PC-9 (cell line): ENCODE measurements around the gene FOXP1. TPM values are rescaled to one million over a fixed set of nuclear protein-coding genes. Genes with fewer than 3 reads are reported as not detected.

ENCODE experiments used
- BruUV-seq: library from RNA; stranded (reverse); fragments of 400-500 nt; replicated peaks from 2 replicates; lab custom pipeline; 2021; lab: Mats Ljungman, UMichigan
- CTCF ChIA-PET: fragments of 300-600 bp; sonication (Branson Sonifier 250); formaldehyde crosslinking; loops from one replicate; lab custom pipeline; 2022; ENCODE audit warnings: antibody characterized with exemption; lab: Charles Lee
- POLR2A ChIA-PET: fragments of 300-600 bp; sonication (Branson Sonifier 250); formaldehyde crosslinking; loops from one replicate; lab custom pipeline; 2022; ENCODE audit warnings: antibody characterized with exemption; ENCODE audit not compliant: unreplicated experiment; lab: Charles Lee
- DNase-seq, 2 experiments: peaks; one replicate each; pipeline versions ENCODE4 v3.0.0 to v3.0.0-alpha.2; 2015 to 2022; ENCODE audit warnings: mixed read lengths in 1 of 2
- H2AFZ ChIP-seq: fragments of 200-600 bp; sonication (generic); 2 replicates; pipeline ENCODE4 v1.8.1; 2017; ENCODE audit warnings: antibody characterized with exemption
- H3F3A ChIP-seq: fragments of 200-600 bp; sonication (generic); 2 replicates; pipeline ENCODE4 v1.8.1; 2017; ENCODE audit warnings: antibody characterized with exemption, mild to moderate bottlenecking, low read depth; ENCODE audit not compliant: insufficient read depth
- H3K27ac ChIP-seq: fragments of 200-600 bp; sonication (generic); 2 replicates; pipeline ENCODE4 v1.6.1; 2016; ENCODE audit warnings: mixed run types
- H3K27me3 ChIP-seq: fragments of 200-600 bp; sonication (generic); 2 replicates; pipeline ENCODE4 v1.6.1; 2016; ENCODE audit warnings: low read depth, mixed run types; ENCODE audit not compliant: insufficient read depth
- H3K36me3 ChIP-seq: fragments of 200-600 bp; sonication (generic); 2 replicates; pipeline ENCODE4 v1.6.1; 2016; ENCODE audit warnings: low read depth, mixed run types
- H3K4me1 ChIP-seq: fragments of 200-600 bp; sonication (generic); replicated peaks from 2 replicates; pipeline ENCODE4 v1.6.1; 2016; ENCODE audit warnings: mixed run types; ENCODE audit not compliant: insufficient read depth
- H3K4me2 ChIP-seq: fragments of 200-600 bp; sonication (generic); 2 replicates; pipeline ENCODE4 v1.6.1; 2017; ENCODE audit warnings: mixed run types
- H3K4me3 ChIP-seq: fragments of 200-600 bp; sonication (generic); 2 replicates; pipeline ENCODE4 v1.6.1; 2016; ENCODE audit warnings: mixed run types
- H3K79me2 ChIP-seq: fragments of 200-600 bp; sonication (generic); 2 replicates; pipeline ENCODE4 v1.6.1; 2017; ENCODE audit warnings: low read depth, mixed run types
- H3K9me2 ChIP-seq: fragments of 200-600 bp; sonication (generic); 2 replicates; pipeline ENCODE4 v1.8.1; 2017; ENCODE audit warnings: mild to moderate bottlenecking; ENCODE audit not compliant: insufficient read depth
- H3K9me3 ChIP-seq: fragments of 200-600 bp; sonication (generic); 2 replicates; pipeline ENCODE4 v1.8.1; 2016; ENCODE audit warnings: low read depth; ENCODE audit not compliant: insufficient read depth
- H4K20me1 ChIP-seq: fragments of 200-600 bp; sonication (generic); 2 replicates; pipeline ENCODE4 v1.8.1; 2017; ENCODE audit not compliant: insufficient read depth
- EZH2 ChIP-seq: fragments of 200-600 bp; sonication (generic); IDR thresholded peaks from 2 replicates; pipeline ENCODE4 v1.8.0; 2017; ENCODE audit warnings: antibody characterized with exemption, low read depth
- intact Hi-C: fragments of 100-400 bp; cut with micrococcal nuclease; formaldehyde crosslinking; loops from one replicate; pipeline ENCODE4 v1.10.0; 2022; ENCODE audit not compliant: unreplicated experiment
- total RNA-seq: library from RNA; stranded (reverse); gene quantifications from 2 replicates; pipeline ENCODE4 v1.2.3, GENCODE V29; 2021
- TF ChIP-seq, protein P1 (sequence below): fragments of 200-600 bp; sonication (generic); conservative IDR thresholded peaks from 2 replicates; pipeline ENCODE4 v1.6.1; 2017; ENCODE audit warnings: mixed run types, antibody characterized with exemption, mild to moderate bottlenecking, moderate library complexity

FOXP1 gene
- total RNA-seq, 1 experiment from 2014 or later: 33.3 TPM

DNA sequence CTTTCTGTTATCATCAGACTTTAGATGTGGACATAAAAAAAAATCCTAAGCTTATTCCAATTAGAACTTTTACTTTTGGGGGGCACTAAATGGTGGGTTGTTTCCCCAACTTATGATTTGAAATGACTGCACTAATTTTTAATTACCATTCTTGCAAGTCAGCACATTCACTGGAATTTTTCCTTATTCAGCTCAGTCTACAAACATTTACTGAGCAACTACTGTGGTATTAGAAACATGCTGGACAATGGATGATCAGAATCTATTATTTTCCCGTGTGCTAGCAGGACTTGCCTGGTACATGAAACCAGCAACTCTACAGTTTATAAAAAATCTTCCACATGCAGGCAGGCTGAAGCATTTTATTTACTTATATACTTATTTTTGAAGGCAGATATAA lies 273.6 kb downstream of the FOXP1 start:
- BruUV-seq: no TSS peak
- Histone ChIP-seq H3K9me2 (no peaks in the 10 kb centered on the region), H4K20me1 (no peaks in the 10 kb centered on the region), H3K27ac (no peak overlapping the region), H3K9me3 (no peaks in the 10 kb centered on the region), H3F3A (no peaks in the 10 kb centered on the region), H2AFZ (no peak overlapping the region), H3K27me3 (no peaks in the 10 kb centered on the region), H3K4me3 (no peak overlapping the region), H3K79me2 (no peaks in the 10 kb centered on the region), H3K4me1 (no peaks in the 10 kb centered on the region), H3K36me3 (no peaks in the 10 kb centered on the region), H3K4me2 (no peak overlapping the region)
- no peak for TF ChIP-seq EZH2
- intact Hi-C loops: no loop called here
- ChIA-PET CTCF (no interaction called here), POLR2A (no interaction called here)
- no peak for DNase-seq

DNA sequence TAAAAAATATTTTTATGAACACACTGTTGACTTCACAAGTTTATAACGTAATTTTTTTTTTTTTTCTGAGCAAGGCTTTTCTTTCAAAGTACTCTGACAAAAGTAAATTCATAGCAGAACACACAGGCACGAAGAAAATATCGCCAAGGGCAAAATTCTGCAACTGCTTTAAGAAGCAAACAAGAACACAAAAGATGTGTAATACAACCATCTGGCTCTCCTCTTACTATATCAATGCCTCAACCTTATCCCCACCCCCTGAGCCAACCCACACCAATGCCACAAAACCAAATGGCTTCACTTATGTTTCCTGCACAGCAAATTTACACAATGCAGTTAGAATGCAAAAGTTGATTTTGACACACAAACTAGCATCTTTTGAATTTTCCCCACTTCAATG lies 274.2 kb downstream of the FOXP1 start:
- CTCF ChIA-PET: no interaction called here

GRCh38 chr3:71308836-71309235 lies 274.7 kb downstream of the FOXP1 start:
- POLR2A ChIA-PET: no interaction called here
- CTCF ChIA-PET: no interaction called here
- H3K79me2 ChIP-seq: no peaks in the 10 kb centered on the region

More for the DNA sequence above, 274.2 kb downstream of the FOXP1 start:
- Histone ChIP-seq H4K20me1 (no peaks in the 10 kb centered on the region), H2AFZ (no peak overlapping the region), H3K9me2 (no peaks in the 10 kb centered on the region), H3K79me2 (no peaks in the 10 kb centered on the region), H3K4me2 (no peak overlapping the region), H3K4me3 (no peak overlapping the region), H3F3A (no peaks in the 10 kb centered on the region), H3K9me3 (no peaks in the 10 kb centered on the region), H3K27me3 (no peaks in the 10 kb centered on the region), H3K4me1 (no peaks in the 10 kb centered on the region), H3K36me3 (no peaks in the 10 kb centered on the region), H3K27ac (no peak overlapping the region)
- no peak for TF ChIP-seq EZH2
- TF ChIP-seq, protein P1, sequence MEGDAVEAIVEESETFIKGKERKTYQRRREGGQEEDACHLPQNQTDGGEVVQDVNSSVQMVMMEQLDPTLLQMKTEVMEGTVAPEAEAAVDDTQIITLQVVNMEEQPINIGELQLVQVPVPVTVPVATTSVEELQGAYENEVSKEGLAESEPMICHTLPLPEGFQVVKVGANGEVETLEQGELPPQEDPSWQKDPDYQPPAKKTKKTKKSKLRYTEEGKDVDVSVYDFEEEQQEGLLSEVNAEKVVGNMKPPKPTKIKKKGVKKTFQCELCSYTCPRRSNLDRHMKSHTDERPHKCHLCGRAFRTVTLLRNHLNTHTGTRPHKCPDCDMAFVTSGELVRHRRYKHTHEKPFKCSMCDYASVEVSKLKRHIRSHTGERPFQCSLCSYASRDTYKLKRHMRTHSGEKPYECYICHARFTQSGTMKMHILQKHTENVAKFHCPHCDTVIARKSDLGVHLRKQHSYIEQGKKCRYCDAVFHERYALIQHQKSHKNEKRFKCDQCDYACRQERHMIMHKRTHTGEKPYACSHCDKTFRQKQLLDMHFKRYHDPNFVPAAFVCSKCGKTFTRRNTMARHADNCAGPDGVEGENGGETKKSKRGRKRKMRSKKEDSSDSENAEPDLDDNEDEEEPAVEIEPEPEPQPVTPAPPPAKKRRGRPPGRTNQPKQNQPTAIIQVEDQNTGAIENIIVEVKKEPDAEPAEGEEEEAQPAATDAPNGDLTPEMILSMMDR: no peak
- DNase-seq: no peak
- POLR2A ChIA-PET: no interaction called here
- intact Hi-C loops: no loop called here
- BruUV-seq: no TSS peak

More at GRCh38 chr3:71308836-71309235, 274.7 kb downstream of the FOXP1 start:
- H3K27me3 ChIP-seq: no peaks in the 10 kb centered on the region
- H2AFZ ChIP-seq: no peak overlapping the region
- no TSS peak for BruUV-seq
- no peaks in the 10 kb centered on the region for H4K20me1 ChIP-seq
- H3K9me2 ChIP-seq: no peaks in the 10 kb centered on the region
- H3K36me3 ChIP-seq: no peaks in the 10 kb centered on the region
- H3K4me2 ChIP-seq: no peak overlapping the region
- no peaks in the 10 kb centered on the region for H3K4me1 ChIP-seq
- no peak overlapping the region for H3K27ac ChIP-seq
- no peak overlapping the region for H3K4me3 ChIP-seq
- no peaks in the 10 kb centered on the region for H3K9me3 ChIP-seq
- H3F3A ChIP-seq: no peaks in the 10 kb centered on the region
- TF ChIP-seq EZH2: no peak
- TF ChIP-seq, protein P1: no peak
- intact Hi-C loops: no loop called here
- DNase-seq: no peak
